DOHH2 (cell line): ENCODE results near the gene NRXN3.

ENCODE experiments used
- EZH2phosphoT487 ChIP-seq: fragments of 200-600 bp; sonication (generic); IDR thresholded peaks from 2 replicates; pipeline ENCODE4 v1.6.1; 2017; ENCODE audit warnings: borderline replicate concordance, mild to moderate bottlenecking, antibody characterized with exemption, low read length, moderate library complexity, mixed read lengths
- TF ChIP-seq, protein P1 (sequence below): fragments of 200-600 bp; sonication (generic); IDR thresholded peaks from one replicate; pipeline ENCODE4 v1.5.1; 2014; ENCODE audit warnings: antibody characterized with exemption, mild to moderate bottlenecking, low read depth, low read length; ENCODE audit not compliant: poor library complexity, severe bottlenecking

DNA sequence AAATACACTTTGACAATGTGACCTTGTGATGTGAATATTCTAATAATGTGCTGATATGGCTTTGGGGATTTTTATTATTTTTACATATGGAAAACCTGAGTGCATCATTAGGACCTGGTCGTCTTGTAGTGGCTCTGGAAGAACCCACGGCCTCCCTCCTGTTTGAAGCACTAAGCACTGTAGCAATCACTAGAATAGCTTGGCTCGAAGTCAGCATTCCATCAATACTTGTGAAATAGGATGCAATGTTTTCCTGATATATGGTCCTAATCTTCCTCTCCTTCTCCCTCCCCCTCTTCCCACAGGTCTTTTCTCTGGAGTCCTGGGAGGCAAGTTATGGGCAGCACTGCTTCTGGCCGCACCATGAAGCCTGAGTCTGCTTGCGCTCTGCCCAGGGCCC lies 71.9 kb downstream of the NRXN3 start:
- no peak for TF ChIP-seq EZH2phosphoT487
- TF ChIP-seq, protein P1, sequence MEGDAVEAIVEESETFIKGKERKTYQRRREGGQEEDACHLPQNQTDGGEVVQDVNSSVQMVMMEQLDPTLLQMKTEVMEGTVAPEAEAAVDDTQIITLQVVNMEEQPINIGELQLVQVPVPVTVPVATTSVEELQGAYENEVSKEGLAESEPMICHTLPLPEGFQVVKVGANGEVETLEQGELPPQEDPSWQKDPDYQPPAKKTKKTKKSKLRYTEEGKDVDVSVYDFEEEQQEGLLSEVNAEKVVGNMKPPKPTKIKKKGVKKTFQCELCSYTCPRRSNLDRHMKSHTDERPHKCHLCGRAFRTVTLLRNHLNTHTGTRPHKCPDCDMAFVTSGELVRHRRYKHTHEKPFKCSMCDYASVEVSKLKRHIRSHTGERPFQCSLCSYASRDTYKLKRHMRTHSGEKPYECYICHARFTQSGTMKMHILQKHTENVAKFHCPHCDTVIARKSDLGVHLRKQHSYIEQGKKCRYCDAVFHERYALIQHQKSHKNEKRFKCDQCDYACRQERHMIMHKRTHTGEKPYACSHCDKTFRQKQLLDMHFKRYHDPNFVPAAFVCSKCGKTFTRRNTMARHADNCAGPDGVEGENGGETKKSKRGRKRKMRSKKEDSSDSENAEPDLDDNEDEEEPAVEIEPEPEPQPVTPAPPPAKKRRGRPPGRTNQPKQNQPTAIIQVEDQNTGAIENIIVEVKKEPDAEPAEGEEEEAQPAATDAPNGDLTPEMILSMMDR = no peak
